ENCODE results near the gene DLG3.

DNA sequence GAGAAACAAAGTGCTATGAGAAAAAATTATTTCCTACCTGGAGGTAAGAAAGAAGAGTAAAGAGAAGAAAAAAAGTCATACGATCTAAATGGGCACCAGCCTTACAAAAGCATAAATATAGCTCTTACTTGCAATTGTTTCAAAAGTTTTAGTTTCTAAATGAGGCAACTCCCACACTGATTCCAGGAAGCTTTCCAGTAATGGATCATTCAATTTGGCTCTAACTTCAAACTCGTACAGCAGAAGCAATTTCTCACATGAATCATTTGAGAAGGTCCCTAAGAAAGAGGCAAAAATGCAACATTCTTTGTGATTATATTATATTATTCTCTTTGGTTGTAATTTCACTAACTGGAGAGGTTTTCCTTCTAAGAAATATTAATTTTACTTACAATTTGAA, 109.9 kb downstream of the DLG3 start:
- TF ChIP-seq, protein P1, sequence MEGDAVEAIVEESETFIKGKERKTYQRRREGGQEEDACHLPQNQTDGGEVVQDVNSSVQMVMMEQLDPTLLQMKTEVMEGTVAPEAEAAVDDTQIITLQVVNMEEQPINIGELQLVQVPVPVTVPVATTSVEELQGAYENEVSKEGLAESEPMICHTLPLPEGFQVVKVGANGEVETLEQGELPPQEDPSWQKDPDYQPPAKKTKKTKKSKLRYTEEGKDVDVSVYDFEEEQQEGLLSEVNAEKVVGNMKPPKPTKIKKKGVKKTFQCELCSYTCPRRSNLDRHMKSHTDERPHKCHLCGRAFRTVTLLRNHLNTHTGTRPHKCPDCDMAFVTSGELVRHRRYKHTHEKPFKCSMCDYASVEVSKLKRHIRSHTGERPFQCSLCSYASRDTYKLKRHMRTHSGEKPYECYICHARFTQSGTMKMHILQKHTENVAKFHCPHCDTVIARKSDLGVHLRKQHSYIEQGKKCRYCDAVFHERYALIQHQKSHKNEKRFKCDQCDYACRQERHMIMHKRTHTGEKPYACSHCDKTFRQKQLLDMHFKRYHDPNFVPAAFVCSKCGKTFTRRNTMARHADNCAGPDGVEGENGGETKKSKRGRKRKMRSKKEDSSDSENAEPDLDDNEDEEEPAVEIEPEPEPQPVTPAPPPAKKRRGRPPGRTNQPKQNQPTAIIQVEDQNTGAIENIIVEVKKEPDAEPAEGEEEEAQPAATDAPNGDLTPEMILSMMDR (IDR thresholded peaks at IDR 0.05 in 4 of 5, conservative IDR thresholded peaks at IDR 0.05 in 1 of 5) = no peak
- TF ChIP-seq POLR2A (IDR thresholded peaks at IDR 0.05) = no peak
